HG03103 (cell line): ENCODE results near the gene RASSF8.

ENCODE experiments used
- ATAC-seq: cut with Tn5 transposase; IDR thresholded peaks from one replicate; pipeline ENCODE4 v1.9.1; 2021; ENCODE audit warnings: low read depth; ENCODE audit not compliant: unreplicated experiment

Gene RASSF8

DNA sequence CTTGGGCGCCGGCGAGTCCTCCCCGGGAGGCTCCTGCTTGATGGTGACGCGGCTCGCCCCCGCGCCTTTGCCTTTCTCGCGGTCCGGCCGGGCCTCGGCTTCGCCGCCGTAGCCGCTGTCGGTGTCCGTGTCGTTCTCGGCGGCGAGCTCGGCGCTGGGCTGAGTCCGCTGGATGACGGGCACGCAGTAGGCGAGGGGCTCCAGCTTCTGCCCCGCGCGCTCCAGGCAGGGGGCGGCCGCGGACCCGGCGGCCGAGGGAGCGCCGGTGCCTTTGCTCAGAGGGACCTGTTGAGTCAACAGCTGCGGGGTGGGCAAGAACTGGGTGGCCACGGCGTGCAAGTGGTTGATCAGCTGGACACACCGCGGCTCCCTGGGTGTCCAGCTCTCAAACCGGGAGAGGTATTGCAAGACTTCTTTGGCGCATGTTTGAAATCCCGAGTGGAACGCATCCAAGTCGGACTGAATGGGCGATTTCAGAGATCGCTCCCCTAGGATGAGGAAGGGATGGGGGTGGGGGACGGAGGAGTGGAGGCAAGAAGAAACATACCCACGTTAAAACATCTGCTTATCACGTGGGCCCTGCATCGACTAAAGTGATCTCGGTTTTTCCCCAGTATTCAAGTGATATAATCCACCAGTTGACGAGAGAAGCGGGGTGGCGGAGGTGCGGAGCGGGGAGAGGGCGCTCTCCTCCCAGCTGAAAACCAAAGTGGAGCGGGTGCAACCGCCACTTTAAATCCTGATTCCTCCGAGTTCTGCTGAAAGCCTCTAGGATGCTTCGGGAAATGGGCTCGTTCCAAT, 164.4 kb downstream of the RASSF8 start:
- ATAC-seq = peak; percentile 13

DNA sequence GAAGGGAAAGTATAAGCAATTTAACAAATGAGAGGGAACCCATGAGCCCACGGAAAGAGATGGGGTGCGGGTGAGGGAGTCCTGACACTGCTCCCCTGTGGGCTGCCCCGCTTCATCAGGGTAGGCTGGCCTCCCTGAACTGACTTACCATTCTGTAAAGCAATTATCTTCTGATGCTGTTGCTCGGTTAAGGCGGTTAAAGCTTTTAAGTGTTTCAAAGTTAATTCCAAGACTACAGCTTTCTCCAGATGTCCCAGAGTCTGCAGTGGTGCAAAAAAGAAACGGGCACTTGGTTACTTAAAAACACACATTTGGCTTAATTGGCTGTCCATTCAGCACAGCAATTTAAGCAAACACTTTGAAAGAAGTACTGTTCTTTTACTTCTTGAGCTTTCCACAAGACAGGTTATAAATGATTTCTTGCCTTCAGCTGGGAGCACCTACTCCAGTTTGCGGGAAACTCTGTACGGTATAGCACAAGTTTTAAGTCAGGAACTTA, 165.0 kb downstream of the RASSF8 start:
- no peak for ATAC-seq

DNA sequence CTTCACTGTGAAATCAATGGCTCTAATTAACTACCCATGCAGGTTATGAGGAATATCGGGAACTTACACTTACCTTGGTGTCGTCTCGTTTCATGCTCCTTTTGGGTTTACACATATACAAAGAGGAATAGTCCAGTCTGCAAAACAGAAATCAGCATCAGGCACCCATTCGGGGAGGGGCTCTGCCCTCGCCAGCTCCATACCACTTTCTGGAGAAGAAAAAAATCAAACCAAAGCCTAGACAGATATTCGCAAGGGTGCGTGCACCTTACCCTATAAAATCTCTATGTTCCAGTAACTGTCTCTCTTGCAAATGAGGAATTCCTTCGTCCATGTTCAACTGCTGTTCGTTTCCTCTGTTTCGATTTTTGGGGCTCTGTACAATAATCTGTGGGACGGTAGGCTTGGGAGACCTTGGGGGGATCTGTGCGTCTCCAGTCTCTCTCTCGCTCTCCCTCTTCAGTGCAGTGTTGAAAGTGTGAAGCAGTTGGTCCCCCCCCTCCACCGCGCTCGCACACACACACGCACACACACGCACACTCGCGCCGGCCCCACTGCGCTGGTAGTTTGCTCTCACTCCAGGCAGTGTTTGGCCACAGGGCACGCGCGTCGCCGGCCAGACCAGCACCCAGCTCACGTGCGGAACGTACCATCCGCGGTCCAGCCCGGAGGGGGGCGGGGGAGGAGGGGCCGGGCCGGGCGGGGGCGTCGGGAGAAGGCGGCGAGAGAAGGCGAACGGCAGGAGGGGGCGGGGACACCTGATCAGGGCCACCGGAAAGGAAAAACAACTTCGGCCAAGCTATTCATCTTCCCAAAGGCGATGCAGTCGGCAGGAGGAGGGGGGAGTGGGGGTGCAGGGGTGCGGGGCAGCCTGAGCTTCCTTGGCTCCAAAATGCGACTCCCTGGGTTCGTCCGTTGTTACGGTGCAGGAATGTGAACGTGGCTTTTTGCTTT, 166.2 kb downstream of the RASSF8 start, which contains the start of gene BHLHE41:
Gene BHLHE41, minus strand, starts transcription at position 592 of the 954 bp plus-strand sequence. Its CDS starts 258 bp downstream, at position 334.
- no peak for ATAC-seq

DNA sequence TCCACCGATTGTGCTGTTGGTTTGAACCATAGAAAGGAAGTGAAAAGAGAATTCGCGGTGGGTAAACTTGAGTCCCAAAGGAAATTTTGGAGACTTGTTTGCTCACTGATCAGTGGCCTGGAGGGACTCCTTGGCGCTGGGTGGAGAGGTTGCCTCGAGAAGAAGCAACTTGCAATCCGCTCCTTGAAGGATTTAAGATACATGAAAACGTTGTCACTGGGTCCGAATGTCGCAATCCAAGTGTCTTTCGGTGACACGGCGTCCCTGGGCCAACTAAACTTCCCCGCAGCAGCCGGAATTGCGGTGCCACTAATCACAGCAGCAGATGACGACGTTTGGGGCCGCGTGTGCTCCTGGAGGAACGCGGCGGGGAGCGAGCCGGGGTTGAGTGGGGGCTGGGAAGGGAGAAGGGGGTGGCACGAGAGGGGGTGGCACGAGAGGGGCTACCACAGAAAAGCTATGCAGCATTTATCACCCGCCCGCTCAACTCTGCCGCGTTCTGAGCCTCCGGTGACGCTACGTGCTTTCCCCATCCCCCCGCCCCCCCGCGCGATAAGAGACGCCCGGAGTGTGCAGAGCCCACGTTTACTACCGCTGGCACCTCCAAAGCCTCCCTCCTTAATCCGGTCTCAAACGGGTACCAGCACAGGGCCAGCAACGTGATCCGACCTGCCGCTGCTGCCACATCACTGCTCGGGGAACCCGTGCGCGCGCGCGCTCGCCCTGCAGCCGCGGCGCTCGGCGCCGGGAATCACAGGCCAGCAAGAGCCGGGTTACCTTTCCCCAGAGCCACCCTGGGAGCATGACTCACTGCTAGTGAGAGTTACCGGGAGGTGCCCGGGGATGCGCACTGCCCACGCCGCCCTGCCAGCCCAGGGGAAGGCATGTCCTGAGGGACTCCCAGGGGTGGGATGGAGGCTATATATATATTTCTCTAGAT, 167.2 kb downstream of the RASSF8 start:
- no peak for ATAC-seq

DNA sequence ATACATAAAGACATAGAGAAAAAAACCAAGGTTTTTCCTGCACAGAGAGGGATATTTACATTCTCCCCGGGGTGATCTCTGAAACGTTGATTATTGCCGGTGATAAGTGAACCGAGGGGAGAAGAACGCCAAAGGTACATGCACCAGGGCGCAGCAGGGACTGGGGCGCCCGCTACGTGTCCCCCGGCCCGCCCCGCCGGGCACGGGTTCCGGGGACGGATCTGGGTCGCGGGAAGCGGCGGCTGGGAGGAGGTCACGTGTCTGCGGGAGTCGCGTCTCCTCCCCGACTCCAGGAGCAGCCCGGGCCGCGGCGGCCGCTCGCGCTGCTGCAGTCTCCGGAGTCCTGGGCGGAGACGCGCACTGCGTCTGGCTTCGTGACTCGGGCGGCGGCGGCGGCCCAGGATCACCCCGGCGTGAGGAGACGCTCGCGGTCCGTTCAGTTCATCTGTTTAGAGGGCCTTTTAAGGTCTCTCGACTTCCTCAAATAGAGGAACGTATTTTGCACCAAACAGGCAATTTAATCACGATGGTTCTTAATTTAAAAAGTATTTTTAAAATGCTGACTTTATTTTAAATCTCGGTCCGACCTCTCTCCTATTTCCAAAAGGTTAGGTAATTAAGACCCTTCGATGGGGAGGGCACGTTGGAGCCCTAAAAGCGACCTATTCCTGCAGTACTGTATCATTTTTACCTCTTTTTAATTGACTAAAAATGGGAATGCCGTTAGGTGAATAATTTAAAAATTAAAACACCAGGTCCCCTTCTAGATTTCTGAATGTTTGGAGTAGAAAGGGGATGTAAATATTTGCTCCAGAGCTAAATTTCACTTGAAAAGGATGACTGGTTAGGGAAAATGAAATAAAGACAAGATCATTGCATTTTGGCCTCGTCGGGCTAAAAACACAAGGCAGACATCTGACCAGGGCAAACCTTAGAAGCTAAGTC, 168.1 kb downstream of the RASSF8 start:
- no peak for ATAC-seq

DNA sequence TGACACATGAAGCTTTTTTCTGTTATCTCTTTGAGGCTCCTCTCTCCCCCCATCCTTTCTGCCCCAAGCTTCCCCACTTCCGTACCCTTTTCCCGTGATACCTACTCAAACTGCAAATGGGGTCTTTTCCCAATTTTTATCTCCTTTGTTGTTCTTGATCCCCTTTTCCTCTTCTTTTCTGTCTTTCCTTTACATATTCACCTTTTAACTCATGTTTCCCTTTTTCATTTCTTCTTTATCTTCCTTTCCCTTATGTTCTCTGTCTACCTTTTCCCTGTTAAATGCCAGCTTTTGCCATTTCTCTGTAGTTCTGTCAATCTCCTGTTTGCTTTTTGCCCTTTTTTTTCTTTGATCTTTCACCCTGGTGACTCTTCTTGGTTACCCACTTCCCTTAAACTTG, 168.9 kb downstream of the RASSF8 start:
- no peak for ATAC-seq

DNA sequence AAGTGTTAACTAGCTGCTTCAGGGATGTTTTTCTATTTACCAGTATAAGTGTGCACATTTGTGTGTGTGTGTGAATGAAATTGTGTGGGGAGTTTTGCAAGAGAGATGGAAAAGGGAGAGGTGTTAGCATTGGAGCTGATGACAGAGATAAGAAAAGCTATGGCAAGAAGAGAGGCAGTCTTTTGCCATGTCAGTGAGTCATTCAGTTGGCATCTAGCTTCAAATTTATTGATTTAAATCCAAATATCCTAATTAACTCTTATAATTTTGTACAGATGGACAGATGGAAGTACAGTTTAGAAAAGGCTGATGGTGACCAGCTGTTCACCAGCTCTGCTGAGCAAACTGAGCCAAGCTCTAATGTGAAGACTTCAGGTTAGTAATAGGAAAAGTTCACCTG, 169.7 kb downstream of the RASSF8 start:
- ATAC-seq = no peak
